LNCaP clone FGC (cell line): ENCODE data around the gene ZNF799.
"Not testable (repeated sequence)": the region's sequence is repeated elsewhere in the genome, so short reads cannot be mapped to it uniquely, and the experiment has no call there.

ENCODE experiments used
- DNase-seq: peaks from one replicate; pipeline ENCODE4 v3.0.0-alpha.2; 2011; ENCODE audit warnings: low read depth
- H3K4me3 ChIP-seq: 2 replicates; pipeline ENCODE4 v1.5.1; 2011; ENCODE audit warnings: mild to moderate bottlenecking, low read depth, low read length, control low read depth
- CTCF ChIP-seq: IDR thresholded peaks from 2 replicates; pipeline ENCODE4 v1.5.1; 2012; ENCODE audit warnings: mild to moderate bottlenecking; ENCODE audit not compliant: control insufficient read depth, insufficient read depth; ENCODE audit errors: extremely low read depth

The ZNF799 gene

DNA sequence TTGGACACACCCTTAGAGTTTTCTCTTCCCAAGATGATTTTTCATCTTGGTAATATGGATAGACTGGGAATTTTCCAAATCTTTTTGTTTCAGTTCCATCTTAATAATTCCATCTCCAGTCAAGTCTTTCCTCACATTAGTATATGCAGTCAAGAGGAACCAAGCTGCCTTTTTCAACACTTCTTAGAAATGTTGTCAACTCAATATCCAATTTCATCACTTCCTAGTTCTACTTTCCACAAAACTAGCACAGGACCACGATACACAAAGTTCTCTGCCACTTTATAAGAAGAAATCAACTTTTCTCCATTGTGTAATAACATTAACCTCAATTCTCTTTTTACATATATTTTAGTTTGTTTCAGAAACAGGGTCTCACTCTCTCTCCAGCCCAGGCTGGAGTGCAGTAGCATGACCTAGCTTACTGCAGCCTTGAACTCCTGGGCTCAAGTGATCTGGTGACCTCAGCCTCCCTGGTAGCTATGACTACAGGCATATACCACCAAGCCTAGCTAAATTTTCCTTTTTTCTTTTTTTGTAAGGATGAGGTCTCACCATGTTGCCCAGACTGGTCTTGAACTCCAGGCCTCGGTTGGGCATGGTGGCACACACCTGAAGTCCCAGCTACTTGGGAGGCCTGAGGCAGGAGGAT, 24.3 kb upstream of the ZNF799 start:
- DNase-seq = no peak
- no peak overlapping the region for H3K4me3 ChIP-seq
- TF ChIP-seq CTCF = no peak

DNA sequence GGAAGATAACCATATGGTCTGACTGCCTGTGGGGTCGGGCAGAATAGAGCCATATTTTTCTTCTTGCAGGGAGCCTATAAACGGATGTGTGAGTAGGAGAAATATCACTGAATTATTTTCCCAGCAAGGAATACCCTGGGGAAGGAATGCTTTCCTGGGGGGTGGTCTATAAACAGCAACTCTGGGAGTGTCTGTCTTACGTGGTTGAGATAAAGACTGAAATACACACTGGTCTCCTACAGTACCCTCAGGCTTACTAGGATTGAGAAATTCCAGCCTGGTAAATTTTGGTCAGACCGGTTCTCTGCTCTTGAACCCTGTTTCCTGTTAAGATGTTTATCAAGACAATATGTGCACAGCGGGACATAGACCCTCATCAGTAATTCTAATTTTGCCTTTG, 16.2 kb upstream of the ZNF799 start:
- not testable (repeated sequence) for DNase-seq, H3K4me3 ChIP-seq

- no peak for DNase-seq
- TF ChIP-seq CTCF = no peak
- no peak overlapping the region for H3K4me3 ChIP-seq
These were observed 10.8 kb upstream of the ZNF799 start for GRCh38 chr19:12411893-12412292.

DNA sequence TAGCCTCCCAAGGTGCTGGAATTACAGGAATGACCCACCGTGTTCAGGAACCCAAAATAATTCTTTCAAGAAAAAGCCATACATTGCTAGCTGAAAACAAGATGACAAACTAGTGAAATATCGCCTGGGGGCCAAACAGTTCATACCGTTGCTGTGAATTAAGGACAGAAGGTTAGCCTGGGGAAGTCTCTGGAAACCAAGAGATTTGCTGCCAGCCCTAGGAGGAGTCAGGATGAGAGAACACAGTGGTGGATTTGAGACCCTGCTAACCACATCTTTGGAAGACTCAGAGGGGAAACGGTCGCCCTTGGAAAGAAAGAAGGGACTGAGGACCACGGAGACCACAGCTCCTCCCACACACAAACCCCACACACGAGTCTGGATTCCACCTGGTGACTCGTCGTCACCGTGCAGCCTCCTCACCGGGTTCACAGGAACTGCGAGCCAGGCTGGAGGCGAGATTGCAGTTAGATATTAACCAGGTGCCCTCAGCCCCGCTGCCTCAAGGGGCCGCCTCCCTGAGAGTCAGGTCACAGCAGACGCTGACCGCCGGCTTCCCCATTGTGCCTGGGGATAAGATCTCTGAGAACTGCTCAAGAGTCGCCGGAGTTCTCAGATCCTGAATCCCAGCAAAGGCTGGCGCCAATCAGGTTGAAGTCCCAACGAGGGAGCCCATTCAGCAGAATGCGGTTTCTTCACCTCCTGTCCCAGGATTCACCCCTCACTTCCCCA, 1.0 kb downstream of the ZNF799 start:
- DNase-seq = not testable (repeated sequence)

DNA sequence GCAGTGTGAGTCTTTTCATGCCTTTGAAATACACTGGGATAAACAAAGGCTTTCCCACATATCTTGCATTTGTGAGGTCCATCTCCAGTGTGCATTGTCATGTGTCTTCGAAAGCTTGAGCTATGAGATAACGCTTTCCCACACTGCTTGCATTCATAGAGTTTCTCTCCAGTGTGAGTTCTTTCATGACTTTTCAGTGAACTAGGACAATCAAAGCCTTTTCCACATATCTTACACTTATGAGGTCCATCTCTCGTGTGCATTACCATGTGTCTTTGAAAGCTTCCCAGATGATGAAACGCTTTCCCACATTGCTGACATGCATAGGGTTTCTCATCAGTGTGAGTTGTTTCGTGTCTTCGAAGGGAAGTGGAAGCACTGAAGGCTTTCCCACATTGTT, 9.9 kb downstream of the ZNF799 start:
- not testable (repeated sequence) for H3K4me3 ChIP-seq, DNase-seq

More for the DNA sequence above, 1.0 kb downstream of the ZNF799 start:
- H3K4me3 ChIP-seq = peak overlapping the region; percentile 87

GRCh38 chr19:12386365-12386764, 14.7 kb downstream of the ZNF799 start:
- not testable (repeated sequence) for H3K4me3 ChIP-seq, DNase-seq

DNA sequence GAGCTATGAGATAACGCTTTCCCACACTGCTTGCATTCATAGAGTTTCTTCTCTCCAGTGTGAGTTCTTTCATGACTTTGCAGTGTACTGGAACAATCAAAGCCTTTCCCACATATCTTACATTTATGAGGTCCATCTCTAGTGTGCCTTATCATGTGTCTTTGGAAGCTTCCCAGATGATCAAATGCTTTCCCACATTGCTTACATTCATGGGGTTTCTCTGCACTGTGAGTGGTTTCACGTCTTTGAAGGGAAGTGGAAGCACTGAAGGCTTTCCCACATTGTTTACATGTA, 20.7 kb downstream of the ZNF799 start:
- H3K4me3 ChIP-seq = no peak overlapping the region
- no peak for DNase-seq
- no peak for TF ChIP-seq CTCF

DNA sequence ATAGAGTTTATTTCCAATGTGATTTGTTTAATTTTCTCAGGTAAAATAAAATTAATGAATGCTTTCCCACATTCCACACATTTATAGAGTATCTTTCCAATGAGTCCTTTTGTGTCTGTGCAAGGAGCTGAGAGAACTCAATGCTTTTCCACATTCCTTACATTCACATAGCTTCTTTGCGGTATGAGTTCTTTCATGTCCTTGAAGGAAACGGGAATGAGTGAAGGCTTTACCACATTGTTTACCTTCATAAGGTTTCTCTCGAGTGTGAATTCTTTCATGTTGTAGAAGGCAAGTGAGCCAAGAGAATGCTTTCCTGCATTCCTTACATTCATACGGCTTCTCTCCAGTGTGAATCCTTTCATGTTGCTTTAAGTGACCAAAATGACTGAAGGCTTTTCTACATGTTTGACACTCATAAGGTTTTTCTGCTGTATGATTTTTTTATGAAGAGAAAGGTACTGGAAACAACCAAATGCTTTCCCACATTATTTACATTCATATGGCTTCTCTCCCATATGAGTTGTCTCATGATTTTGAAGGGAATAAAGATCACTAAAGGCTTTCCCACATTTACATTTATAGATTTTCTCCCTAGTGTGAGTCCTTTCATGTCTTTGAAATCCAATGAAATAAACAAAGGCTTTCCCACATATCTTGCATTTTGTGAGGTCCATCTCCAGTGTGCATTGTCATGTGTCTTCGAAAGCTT, 21.2 kb downstream of the ZNF799 start:
- DNase-seq = no peak
- H3K4me3 ChIP-seq = no peak overlapping the region
- TF ChIP-seq CTCF = no peak

GRCh38 chr19:12374026-12374425, 27.0 kb downstream of the ZNF799 start:
- no peak overlapping the region for H3K4me3 ChIP-seq
- no peak for DNase-seq
- no peak for TF ChIP-seq CTCF
